Renal cortex interstitium (tissue), 15 donors: Measurements from ENCODE around the gene RAB34. TPM values are rescaled to one million over a fixed set of nuclear protein-coding genes. Genes with fewer than 3 reads are reported as not detected.

Source experiments
- DNase-seq, 11 donors: peaks; one replicate each; pipeline ENCODE4 v3.0.0-alpha.2; 2013; ENCODE audit warnings: low read depth in 9 of 11, low spot score in 4 of 11; ENCODE audit errors: extremely low read depth in 1 of 11
- long read RNA-seq, 16 experiments: transcript quantifications; one replicate each; lab custom pipeline, GENCODE V29; 2026
- polyA plus RNA-seq, 3 donors: library from polyadenylated mRNA; unstranded; fragments of 120-200 nt; gene quantifications; one replicate each; pipeline ENCODE4 v1.2.1, GENCODE V29; 2013; ENCODE audit not compliant: insufficient read length in 3 of 3

The RAB34 gene, protein sequence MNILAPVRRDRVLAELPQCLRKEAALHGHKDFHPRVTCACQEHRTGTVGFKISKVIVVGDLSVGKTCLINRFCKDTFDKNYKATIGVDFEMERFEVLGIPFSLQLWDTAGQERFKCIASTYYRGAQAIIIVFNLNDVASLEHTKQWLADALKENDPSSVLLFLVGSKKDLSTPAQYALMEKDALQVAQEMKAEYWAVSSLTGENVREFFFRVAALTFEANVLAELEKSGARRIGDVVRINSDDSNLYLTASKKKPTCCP
- 100 to 1,000 TPM; 169 to 186 (median 184) TPM for polyA plus RNA-seq
- long read RNA-seq, donor 1, transcript RAB34-210 (11 exons, 863 nt), result minor isoform, 8 of 95 reads
- long read RNA-seq, donor 1, transcript RAB34-204 (10 exons, 1,766 nt), result major isoform, 22 of 95 reads
- long read RNA-seq, donor 1, transcript RAB34-203 (10 exons, 1,597 nt), result minor isoform, 5 of 95 reads
- long read RNA-seq, donor 1, partial matches to known transcripts, result 49 of 95 reads
- long read RNA-seq, donor 1, other reads (novel, unspliced or antisense), result 5 of 95 reads
- long read RNA-seq, donor 2, transcript RAB34-204 (10 exons, 1,766 nt), result major isoform, 24 of 75 reads
- long read RNA-seq, donor 2, transcript RAB34-203 (10 exons, 1,597 nt), result minor isoform, 8 of 75 reads
- long read RNA-seq, donor 2, partial matches to known transcripts, result 38 of 75 reads
- long read RNA-seq, donor 2, other reads (novel, unspliced or antisense), result 0 of 75 reads
- long read RNA-seq, donor 3, transcript RAB34-201 (11 exons, 1,592 nt), result minor isoform, 5 of 149 reads
- long read RNA-seq, donor 3, transcript RAB34-204 (10 exons, 1,766 nt), result major isoform, 35 of 149 reads
- long read RNA-seq, donor 3, transcript RAB34-203 (10 exons, 1,597 nt), result minor isoform, 7 of 149 reads
- long read RNA-seq, donor 3, transcript RAB34-210 (11 exons, 863 nt), result minor isoform, 6 of 149 reads
- long read RNA-seq, donor 3, partial matches to known transcripts, result 86 of 149 reads
- long read RNA-seq, donor 3, other reads (novel, unspliced or antisense), result 6 of 149 reads
- long read RNA-seq, donor 4, transcript RAB34-204 (10 exons, 1,766 nt), result major isoform, 19 of 101 reads
- long read RNA-seq, donor 4, transcript RAB34-203 (10 exons, 1,597 nt), result minor isoform, 6 of 101 reads
- long read RNA-seq, donor 4, partial matches to known transcripts, result 65 of 101 reads
- long read RNA-seq, donor 4, other reads (novel, unspliced or antisense), result 0 of 101 reads
- long read RNA-seq, donor 5, result 0 reads
- long read RNA-seq, donor 6, transcript RAB34-204 (10 exons, 1,766 nt), result major isoform, 24 of 116 reads
- long read RNA-seq, donor 6, partial matches to known transcripts, result 82 of 116 reads
- long read RNA-seq, donor 6, other reads (novel, unspliced or antisense), result 0 of 116 reads
- long read RNA-seq, donor 7, transcript RAB34-204 (10 exons, 1,766 nt), result major isoform, 18 of 111 reads
- long read RNA-seq, donor 7, partial matches to known transcripts, result 84 of 111 reads
- long read RNA-seq, donor 7, other reads (novel, unspliced or antisense), result 0 of 111 reads
- long read RNA-seq, donor 8, result 0 reads
- long read RNA-seq, donor 9, transcript RAB34-204 (10 exons, 1,766 nt), result major isoform, 12 of 96 reads
- long read RNA-seq, donor 9, transcript RAB34-203 (10 exons, 1,597 nt), result minor isoform, 7 of 96 reads
- long read RNA-seq, donor 9, partial matches to known transcripts, result 73 of 96 reads
- long read RNA-seq, donor 9, other reads (novel, unspliced or antisense), result 0 of 96 reads
- long read RNA-seq, donor 10, transcript RAB34-204 (10 exons, 1,766 nt), result major isoform, 30 of 117 reads
- long read RNA-seq, donor 10, partial matches to known transcripts, result 77 of 117 reads
- long read RNA-seq, donor 10, other reads (novel, unspliced or antisense), result 0 of 117 reads
- long read RNA-seq, donor 11, transcript RAB34-204 (10 exons, 1,766 nt), result major isoform, 19 of 95 reads
- long read RNA-seq, donor 11, partial matches to known transcripts, result 71 of 95 reads
- long read RNA-seq, donor 11, other reads (novel, unspliced or antisense), result 0 of 95 reads
- long read RNA-seq, donor 12, transcript RAB34-204 (10 exons, 1,766 nt), result major isoform, 6 of 2,447 reads
- long read RNA-seq, donor 12, partial matches to known transcripts, result 2,391 of 2,447 reads
- long read RNA-seq, donor 12, other reads (novel, unspliced or antisense), result 43 of 2,447 reads
- long read RNA-seq, donor 13, result 0 reads
- long read RNA-seq, donor 14, transcript RAB34-203 (10 exons, 1,597 nt), result minor isoform, 10 of 120 reads
- long read RNA-seq, donor 14, transcript RAB34-204 (10 exons, 1,766 nt), result major isoform, 28 of 120 reads
- long read RNA-seq, donor 14, transcript RAB34-201 (11 exons, 1,592 nt), result minor isoform, 6 of 120 reads
- long read RNA-seq, donor 14, partial matches to known transcripts, result 72 of 120 reads
- long read RNA-seq, donor 14, other reads (novel, unspliced or antisense), result 0 of 120 reads
- long read RNA-seq, donor 15, transcript RAB34-204 (10 exons, 1,766 nt), result major isoform, 15 of 45 reads
- long read RNA-seq, donor 15, partial matches to known transcripts, result 22 of 45 reads
- long read RNA-seq, donor 15, other reads (novel, unspliced or antisense), result 0 of 45 reads
- long read RNA-seq, donor 16, transcript RAB34-201 (11 exons, 1,592 nt), result minor isoform, 7 of 360 reads
- long read RNA-seq, donor 16, transcript RAB34-204 (10 exons, 1,766 nt), result major isoform, 66 of 360 reads
- long read RNA-seq, donor 16, transcript RAB34-203 (10 exons, 1,597 nt), result minor isoform, 11 of 360 reads
- long read RNA-seq, donor 16, partial matches to known transcripts, result 250 of 360 reads
- long read RNA-seq, donor 16, other reads (novel, unspliced or antisense), result 17 of 360 reads

DNA sequence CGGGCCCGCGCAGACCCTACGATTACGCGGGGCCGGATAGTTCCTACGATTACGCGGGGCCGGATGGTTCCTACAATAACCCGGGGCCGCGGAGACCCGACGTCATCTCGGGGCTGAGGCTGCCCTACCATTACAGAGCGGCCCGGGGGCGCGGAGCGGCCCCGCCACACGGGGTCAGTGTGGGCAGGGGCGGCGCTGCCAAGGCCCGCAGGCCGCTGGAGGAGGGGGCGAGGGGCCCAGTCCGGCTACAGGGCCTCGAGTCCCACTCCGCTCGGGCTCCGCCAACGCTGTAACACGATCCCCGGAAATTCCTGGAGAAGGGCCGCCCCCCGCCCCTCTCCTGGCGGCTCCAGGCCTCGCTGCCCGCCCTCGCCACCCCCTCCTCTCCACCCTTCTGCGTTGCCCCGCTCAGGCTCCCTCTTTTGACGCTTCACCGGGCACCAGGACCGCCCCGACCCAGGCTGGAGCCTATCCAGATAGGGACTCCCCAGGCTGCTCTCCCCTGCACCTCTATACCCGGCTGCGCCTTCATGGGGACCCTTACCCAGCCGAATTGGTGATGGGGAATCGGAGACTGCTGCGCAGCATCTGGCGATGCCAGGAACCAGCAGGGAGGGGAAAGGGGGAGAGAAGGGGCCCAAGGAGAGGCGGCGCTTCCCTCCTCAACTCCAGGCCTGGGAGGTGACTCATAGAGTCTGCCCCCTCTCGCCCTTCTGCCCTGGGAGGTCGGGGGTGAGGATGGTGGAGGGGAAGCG lies at the start of gene RAB34:
Gene RAB34 (minus strand): TSS at position 291 of the 755 bp plus-strand sequence. CDS start 602 bp downstream, outside the sequence.
- peak in 9 of 11 donors; percentile 80 to 93 (median 90) for DNase-seq

DNA sequence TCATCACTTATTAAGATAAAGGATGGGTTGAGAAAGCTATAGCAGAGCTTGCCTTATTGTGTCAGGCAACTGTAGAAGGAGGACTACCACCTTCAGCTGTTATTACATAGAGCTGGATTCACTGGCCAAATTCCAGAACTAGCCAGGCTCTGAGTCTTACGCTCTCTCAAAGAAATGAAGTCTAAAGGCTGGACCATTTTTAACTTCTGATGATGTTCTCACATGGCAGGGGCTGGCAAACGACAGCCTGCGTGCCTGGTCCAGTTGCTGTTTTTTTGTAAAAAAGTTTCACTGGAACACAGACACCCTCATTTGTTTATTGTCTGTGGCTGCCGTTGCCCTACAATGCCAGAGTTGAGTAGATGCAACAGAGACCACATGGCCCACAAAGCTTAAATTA lies 47.4 kb upstream of the RAB34 start:
- DNase-seq, result no peak

DNA sequence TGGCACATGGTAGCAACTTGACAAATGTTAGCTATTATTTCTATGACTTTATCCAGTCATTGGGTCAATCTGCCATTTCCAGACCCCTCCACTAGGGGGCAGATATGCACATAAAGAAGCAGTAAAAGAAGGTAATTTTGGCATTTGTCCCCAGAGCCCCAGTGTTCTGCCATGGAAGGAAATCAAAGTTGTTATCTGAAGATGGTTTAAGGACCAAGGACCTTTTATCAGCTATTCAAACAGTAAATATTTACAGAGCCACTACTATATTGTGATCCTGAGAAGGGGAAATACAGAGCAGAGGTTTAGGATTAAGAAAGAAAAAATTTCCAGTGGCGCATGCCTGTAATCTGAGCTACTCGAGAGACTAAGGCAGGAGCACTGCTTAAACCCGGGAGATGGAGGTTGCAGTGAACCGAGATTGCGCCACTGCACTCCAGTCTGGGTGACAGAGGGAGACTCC lies 46.2 kb upstream of the RAB34 start:
- peak in 5 of 11 donors; percentile 36 to 58 (median 53) for DNase-seq

DNA sequence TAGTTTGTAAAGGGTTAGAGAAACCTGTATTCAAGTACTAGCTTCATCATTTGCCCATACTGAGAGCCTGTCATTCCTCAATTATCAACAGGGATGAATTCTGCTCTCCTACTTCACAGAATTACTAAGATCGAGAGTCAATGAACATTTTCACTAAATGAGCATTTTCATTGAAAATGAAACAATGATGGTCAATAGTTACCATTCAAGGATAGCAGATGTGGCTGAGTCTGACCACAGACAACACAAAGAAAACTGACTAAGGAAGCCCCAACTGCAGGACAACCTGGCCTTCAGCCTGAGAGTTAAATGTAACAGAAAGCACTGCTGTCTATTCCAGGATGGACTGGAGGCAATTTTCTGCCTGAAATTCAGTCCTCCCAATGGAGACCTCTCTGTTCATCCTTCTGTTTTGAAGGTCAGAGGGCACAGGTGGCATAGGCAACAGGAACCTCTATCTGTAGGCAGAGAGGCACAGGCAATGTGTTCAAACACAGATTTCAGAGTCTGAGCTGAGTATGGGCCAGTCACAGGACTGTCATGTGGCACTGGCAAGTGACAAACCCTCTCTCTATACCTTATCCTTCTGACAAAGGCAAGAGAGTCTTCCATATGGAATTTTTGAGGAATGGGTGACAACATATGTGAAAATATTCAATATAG lies 45.6 kb upstream of the RAB34 start:
- DNase-seq, result no peak

DNA sequence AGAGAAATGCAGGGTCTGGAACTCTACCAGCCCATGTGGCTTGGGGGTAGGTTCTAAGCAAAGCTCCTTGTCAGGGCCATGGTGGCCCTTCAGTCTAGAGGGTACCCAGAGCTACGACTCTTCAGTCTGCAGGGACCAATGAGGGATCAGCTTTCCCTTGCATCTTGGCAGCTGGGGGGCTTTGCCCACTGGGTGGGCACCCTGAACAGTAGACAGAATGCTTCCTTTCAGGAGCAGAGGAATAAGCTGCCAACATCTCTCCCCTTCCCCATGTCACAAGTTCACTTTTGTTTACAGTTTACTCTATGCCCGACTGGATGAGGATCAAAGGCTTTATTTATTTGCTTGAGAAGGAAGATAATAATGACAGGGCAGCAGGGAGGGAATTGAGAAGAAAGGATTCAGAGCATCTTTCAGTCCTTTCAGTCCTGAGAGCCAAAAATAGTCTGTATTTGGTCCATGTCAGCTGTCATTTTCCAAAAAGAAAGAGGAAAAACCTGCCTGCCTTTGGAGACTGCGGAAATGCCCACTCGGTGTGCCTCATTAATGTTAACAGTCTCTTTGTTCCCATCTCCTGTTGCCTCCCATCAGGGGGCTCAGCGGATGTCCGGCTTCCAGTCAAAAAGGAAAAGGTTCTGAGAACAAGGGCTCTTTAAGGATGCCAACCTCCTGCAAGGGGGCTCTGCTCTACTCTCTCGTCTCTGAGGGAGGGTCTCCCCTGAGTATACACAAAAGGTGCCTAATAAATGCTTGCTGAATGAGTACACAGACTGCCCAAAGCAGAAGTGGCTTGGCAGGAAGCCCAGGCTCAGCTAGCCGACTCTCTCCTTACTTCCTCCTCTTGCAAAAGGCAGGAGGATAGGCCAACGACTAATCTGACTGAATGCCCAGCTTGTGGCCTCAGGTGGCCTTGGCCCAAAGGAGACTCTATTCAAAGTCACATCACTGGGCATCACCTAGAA lies 43.2 kb upstream of the RAB34 start:
- DNase-seq, result no peak

DNA sequence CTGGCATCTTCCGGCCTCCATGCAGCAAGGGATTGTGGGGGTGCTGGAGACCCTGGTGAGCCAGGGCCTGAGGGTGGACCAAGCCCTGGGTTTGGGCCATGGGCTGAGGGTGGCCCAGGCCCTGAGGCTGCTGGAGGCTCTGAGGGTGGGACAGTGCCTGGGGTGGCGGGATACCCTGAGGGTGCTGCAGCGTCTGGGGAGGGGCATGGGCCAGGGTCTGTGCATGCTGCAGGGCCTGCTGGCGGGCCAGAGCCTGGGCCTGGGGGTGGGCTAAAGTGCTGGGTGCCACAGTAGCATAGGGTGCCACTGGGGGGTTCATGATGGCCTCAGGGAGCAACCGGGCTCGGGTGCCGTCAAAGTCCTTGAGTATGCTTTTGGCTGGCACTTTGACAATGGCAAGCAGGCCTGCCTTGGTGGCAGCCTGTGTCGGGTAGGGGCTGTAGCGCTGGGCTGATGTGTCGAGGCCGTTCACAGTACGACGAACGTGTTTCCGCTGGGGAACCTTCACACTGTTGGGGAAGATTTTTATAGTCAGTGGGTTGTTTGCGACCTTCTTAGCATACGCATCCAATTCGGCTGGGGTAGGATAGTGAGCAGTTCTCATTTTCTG lies 41.7 kb upstream of the RAB34 start:
- no peak for DNase-seq

DNA sequence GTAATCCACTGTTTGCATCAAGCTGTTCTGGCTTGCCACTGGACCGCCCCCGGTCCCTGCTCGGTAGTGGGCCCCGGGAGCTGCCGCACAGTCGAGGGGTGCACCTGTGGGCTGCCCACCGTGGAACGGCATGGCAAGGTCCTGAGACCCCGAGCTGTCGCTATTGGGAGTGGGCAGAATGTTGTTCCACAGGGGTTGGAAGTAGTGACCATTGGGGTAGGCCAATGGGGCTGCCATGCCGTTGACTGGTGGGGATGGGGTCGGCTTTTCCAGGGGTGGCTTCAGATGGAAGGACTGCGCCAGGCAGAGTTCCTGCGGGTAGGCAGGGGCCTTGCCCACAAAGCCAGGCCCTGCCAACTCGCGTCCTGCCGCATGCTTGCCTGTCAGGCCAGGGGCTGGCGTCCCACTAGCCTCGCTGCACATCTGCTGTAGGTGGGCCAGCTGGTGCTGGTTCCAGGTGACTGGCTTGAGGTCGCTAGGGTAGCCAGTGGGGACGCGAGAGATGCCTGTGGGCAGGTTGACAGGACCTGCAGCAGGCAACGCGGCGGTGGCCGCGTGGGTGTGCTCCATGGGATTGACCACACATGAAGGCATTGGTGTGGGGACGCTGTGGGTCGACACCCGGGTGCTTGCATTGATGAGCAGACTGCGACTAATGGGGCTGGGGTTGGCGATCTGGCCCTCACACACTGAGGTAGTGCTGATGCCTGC lies 40.9 kb upstream of the RAB34 start:
- DNase-seq, result no peak

DNA sequence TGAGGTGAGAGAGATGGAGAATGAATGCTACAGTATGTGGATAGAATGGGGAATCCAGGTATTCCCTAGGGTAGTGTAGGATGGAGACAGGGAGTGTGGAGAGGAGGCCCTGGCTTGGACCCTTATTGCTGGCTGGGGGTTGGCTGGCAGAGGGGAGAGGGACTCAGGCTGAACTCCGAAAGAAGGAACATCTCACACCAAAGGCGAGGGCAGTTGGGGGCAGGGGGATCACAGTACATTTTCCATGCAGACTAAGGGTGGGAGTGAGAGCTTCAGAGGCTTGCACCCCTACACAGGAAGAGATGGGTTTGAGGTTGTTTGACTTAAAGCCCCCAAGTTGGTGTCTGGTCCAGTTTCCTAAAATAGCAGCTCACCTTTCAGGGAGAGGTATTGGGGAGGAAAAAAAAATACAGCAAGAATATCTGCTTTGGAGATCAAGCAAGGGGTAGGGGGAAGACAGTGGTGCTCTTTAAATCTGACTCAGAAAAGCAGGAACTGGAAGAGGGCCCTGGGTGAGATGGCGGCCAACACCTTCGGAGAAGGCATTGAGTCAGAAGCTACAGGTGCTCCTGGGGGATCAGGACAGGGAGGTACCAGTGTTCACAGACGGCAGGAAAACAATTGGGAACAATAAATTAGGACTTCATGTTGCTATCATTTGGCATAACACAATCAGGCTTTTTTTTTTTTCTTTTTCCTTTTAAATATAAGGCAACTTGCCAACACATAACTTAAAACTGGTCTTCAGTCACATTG lies 38.6 kb upstream of the RAB34 start:
- DNase-seq, result no peak

DNA sequence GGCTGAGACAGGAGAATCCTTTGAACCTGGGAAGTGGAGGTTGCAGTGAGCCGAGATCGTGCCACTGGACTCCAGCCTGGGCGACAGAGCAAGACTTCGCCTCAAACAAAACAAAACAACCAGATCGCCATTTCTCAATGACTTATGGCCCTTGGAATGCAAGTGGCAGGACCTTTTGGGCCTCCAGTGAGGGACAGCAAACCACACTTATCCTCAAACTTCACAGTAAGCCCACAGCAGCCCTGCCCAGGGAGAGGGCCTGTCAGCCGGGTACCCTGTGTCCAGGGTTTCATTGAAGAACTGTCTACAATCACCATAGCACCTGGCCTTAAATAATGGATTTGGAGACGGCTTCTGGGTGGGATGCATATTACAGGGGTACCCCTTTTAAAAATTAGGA lies 37.8 kb upstream of the RAB34 start:
- no peak for DNase-seq

DNA sequence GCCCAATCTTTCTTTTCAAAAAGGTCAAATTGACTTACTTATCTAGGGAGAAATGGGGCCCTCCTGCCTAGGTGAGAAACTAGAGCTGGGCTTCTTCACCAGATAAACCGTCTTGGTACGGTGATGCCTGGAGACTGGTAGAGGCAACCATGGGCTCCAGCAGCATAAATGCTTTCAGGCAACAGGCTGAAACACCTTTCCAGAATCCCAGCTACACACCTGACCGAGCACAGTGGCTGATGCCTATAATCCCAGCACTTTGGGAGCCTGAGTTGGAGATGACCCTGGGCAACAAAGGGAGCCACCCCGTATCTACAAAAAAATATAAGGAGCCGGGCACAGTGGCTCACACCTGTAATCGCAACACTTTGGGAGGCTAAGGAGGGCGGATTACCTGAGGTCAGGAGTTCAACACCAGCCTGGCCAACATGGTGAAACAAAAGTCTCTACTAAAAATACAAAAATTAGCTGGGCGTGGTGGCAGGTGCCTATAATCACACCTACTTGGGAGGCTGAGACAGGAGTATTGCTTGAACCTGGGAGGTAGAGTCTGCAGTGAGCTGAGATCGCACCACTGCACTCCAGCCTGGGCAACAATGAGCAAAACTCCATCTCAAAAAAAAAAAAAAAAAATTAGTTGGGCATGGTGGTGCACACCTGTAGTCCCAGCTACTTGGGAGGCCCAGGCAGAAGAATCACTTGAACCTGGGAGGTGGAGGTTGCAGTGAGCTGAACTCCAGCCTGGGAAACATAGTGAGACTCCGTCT lies 34.1 kb upstream of the RAB34 start:
- no peak for DNase-seq
